Transverse colon (tissue), 4 donors: ENCODE data around the gene PCDHGA9. TPM values are rescaled to one million over a fixed set of nuclear protein-coding genes. Genes with fewer than 3 reads are reported as not detected.

Experiments used
- DNase-seq: peaks from one replicate; pipeline ENCODE4 v3.0.0-alpha.2; 2019
- H3K27ac ChIP-seq, 4 donors: fragments of 200-600 bp; sonication (generic); 2 replicates each; pipeline ENCODE4 v1.5.1; 2016 to 2018; ENCODE audit warnings: inconsistent platforms in 4 of 4
- H3K27me3 ChIP-seq: fragments of 200-600 bp; sonication (generic); 2 replicates; pipeline ENCODE4 v1.5.1; 2017; ENCODE audit warnings: inconsistent platforms
- H3K36me3 ChIP-seq, 4 donors: fragments of 200-600 bp; sonication (generic); 2 replicates each; pipeline ENCODE4 v1.5.1; 2017 to 2019; ENCODE audit warnings: inconsistent platforms in 4 of 4
- H3K4me1 ChIP-seq, 4 donors: fragments of 200-600 bp; sonication (generic); 2 replicates each; pipeline ENCODE4 v1.5.1; 2017 to 2020; ENCODE audit warnings: inconsistent platforms in 4 of 4
- H3K4me3 ChIP-seq, 4 donors: fragments of 200-600 bp; sonication (generic); 1 replicate in 1 of 4; 2 replicates in 3 of 4; pipeline versions ENCODE4 v1.5.1 to v1.6.1; 2017 to 2019; ENCODE audit warnings: inconsistent platforms in 4 of 4
- H3K9me3 ChIP-seq, 2 donors: fragments of 200-600 bp; sonication (generic); 2 replicates each; pipeline ENCODE4 v1.5.1; 2017 to 2019; ENCODE audit warnings: inconsistent platforms in 2 of 2
- EP300 ChIP-seq: sonication (generic); formaldehyde crosslinking; IDR thresholded peaks from one replicate; pipeline ENCODE4 v1.6.1; 2017; ENCODE audit warnings: antibody characterized with exemption, low read depth
- POLR2A ChIP-seq: fragments of 450-650 bp; IDR thresholded peaks from one replicate; pipeline ENCODE4 v1.6.1; 2016; ENCODE audit warnings: antibody characterized with exemption, mild to moderate bottlenecking, moderate library complexity
- POLR2AphosphoS5 ChIP-seq, 3 donors: sonication (generic); formaldehyde crosslinking; IDR thresholded peaks; one replicate each; pipeline ENCODE4 v1.6.1; 2016; ENCODE audit warnings: antibody characterized with exemption in 3 of 3
- WGBS, 2 donors: methylation state at CpG; one replicate each; pipeline ENCODE4 v1.1.5; 2018; ENCODE audit warnings: low coverage in 1 of 2; 5-methylcytosine and 5-hydroxymethylcytosine counted together
- in situ Hi-C, 4 donors: fragments of 200-750 bp; cut with MboI; loops; one replicate each; pipeline versions ENCODE4 v1.15.0 to v1.15.1; 2017; ENCODE audit warnings: low sequenced_read_pairs in 3 of 4, low pct_ligation_motif_present in 1 of 4, low pct_unique_long_range_greater_than_20kb in 1 of 4
- intact Hi-C: fragments of 100-400 bp; cut with DNase I; formaldehyde crosslinking; loops from one replicate; pipeline ENCODE4 v1.15.1; 2023; ENCODE audit warnings: low total_unique reads
- total RNA-seq, 4 donors: library from RNA; depleted of rRNA; stranded (reverse); fragments of >200 nt; gene quantifications; one replicate each; pipeline ENCODE4 v1.1.0, GENCODE V29; 2016
- TF ChIP-seq, protein P1 (sequence below), 5 experiments: fragments of 200-600 bp in 3 of 5; fragments of 450-650 bp in 2 of 5; sonication (generic) in 3 of 5; IDR thresholded peaks; 1 replicate in 2 of 5; 2 replicates in 3 of 5; pipeline ENCODE4 v1.5.1; 2016 to 2017; ENCODE audit warnings: antibody characterized with exemption in 5 of 5, inconsistent platforms in 3 of 5, mild to moderate bottlenecking in 2 of 5, moderate library complexity in 1 of 5

Gene PCDHGA9
- total RNA-seq, 4 donors from 2014 or later, result 1.2 to 4.6 (median 3.4) TPM

DNA sequence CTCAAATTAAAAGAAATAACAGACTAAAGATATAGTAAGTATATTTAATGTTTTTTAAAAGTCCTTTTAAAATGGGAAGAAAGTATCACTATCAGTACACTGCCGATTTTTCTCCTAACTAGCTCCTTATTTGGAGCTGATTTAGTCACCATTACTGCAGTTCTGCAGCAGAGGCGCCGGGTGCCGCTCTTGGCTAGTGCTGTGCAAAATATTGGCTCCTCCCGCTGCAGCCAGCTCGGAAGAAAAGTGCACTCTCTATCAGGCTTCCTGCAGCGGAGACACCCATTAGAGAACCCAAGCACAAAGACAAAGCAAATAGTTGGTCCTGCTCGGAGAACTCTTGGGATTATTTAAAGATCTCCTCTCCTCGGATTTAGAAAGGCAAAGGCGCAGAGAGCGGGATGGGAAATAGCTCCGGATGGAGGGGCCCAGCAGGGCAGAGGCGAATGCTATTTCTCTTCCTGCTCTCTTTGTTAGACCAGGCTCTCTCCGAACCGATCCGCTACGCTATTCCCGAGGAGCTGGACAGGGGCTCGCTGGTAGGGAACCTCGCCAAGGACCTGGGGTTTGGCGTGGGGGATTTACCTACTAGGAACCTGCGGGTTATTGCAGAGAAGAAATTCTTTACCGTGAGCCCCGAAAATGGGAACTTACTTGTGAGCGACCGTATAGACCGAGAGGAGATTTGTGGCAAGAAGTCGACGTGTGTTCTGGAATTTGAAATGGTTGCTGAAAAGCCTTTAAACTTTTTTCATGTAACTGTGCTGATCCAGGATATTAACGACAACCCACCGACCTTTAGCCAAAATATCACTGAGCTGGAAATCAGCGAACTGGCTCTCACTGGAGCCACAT is 32.4 kb upstream of the PCDHGA9 start, which contains the start of gene PCDHGB3:
Gene PCDHGB3 (plus strand): TSS at position 249 of the 855 bp plus-strand sequence. CDS start 153 bp downstream, at position 402.
- H3K9me3 ChIP-seq, result peaks cover 26 to 95% of the 10 kb centered on the region in 2 donors
- H3K36me3 ChIP-seq, result peaks cover 0 to 3% (median 0%) of the 10 kb centered on the region in 4 donors
- WGBS, 2 donors, result 47 to 52% methylated on average over 12 to 32 of the region's 32 CpGs
- peak; percentile 21 for DNase-seq
- intact Hi-C loops, result no loop called here
- TF ChIP-seq EP300 (no peak), POLR2AphosphoS5 (IDR thresholded peaks at IDR 0.05) (no peak), POLR2A (no peak)
- TF ChIP-seq, protein P1, sequence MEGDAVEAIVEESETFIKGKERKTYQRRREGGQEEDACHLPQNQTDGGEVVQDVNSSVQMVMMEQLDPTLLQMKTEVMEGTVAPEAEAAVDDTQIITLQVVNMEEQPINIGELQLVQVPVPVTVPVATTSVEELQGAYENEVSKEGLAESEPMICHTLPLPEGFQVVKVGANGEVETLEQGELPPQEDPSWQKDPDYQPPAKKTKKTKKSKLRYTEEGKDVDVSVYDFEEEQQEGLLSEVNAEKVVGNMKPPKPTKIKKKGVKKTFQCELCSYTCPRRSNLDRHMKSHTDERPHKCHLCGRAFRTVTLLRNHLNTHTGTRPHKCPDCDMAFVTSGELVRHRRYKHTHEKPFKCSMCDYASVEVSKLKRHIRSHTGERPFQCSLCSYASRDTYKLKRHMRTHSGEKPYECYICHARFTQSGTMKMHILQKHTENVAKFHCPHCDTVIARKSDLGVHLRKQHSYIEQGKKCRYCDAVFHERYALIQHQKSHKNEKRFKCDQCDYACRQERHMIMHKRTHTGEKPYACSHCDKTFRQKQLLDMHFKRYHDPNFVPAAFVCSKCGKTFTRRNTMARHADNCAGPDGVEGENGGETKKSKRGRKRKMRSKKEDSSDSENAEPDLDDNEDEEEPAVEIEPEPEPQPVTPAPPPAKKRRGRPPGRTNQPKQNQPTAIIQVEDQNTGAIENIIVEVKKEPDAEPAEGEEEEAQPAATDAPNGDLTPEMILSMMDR (IDR thresholded peaks at IDR 0.05), result peak in 1 of 5 experiments; percentile 14
- peaks cover 15% of the 10 kb centered on the region for H3K27me3 ChIP-seq
- H3K4me1 ChIP-seq, result no peaks in the 10 kb centered on the region
- no peak within 1 kb of the TSS for H3K27ac ChIP-seq
- peak within 1 kb of the TSS in 1 of 4 donors; percentile 30 for H3K4me3 ChIP-seq
- in situ Hi-C loops, result loop anchor here in 1 of 4 donors (25.0 kb wide), 1 partner anchor 192 kb away; no protein-coding TSS in a partner anchor

DNA sequence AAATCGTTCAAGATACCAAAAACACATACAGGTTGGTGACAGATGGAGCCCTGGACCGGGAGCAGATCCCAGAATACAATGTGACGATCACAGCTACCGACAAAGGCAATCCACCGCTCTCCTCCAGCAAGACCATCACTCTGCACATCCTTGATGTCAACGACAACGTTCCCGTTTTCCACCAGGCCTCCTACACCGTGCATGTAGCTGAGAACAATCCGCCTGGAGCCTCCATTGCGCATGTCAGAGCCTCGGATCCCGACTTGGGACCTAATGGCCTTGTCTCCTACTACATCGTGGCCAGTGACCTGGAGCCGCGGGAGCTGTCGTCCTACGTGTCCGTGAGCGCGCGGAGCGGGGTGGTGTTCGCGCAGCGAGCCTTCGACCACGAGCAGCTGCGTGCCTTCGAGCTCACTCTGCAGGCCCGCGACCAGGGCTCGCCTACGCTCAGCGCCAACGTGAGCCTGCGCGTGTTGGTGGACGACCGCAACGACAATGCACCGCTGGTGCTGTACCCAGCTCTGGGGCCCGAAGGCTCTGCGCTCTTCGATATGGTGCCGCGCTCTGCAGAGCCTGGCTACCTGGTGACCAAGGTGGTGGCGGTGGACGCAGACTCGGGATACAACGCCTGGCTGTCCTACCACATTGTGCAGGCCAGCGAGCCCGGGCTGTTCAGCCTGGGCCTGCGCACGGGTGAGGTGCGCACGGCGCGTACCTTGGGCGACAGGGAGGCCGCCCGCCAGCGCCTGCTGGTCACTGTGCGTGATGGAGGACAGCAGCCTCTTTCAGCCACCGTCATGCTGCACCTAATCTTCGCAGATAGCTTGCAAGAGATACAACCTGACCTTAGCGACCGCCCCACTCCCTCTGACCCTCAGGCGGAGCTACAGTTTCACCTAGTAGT is 30.8 kb upstream of the PCDHGA9 start:
- intact Hi-C loops, result no loop called here
- no peak overlapping the region for H3K4me3 ChIP-seq
- H3K27ac ChIP-seq, result no peak overlapping the region
- H3K4me1 ChIP-seq, result no peaks in the 10 kb centered on the region
- peaks cover 19 to 90% of the 10 kb centered on the region in 2 donors for H3K9me3 ChIP-seq
- H3K27me3 ChIP-seq, result peaks cover 5% of the 10 kb centered on the region
- in situ Hi-C loops, result loop anchor here in 1 of 4 donors (25.0 kb wide), 1 partner anchor 190 kb away; no protein-coding TSS in a partner anchor
- TF ChIP-seq POLR2A (no peak), EP300 (no peak), POLR2AphosphoS5 (IDR thresholded peaks at IDR 0.05) (no peak)
- TF ChIP-seq, protein P1 (IDR thresholded peaks at IDR 0.05), result no peak
- WGBS, 2 donors, result 57 to 76% methylated on average over 2 to 69 of the region's 69 CpGs
- peaks cover 0 to 3% (median 0%) of the 10 kb centered on the region in 4 donors for H3K36me3 ChIP-seq
- no peak for DNase-seq

DNA sequence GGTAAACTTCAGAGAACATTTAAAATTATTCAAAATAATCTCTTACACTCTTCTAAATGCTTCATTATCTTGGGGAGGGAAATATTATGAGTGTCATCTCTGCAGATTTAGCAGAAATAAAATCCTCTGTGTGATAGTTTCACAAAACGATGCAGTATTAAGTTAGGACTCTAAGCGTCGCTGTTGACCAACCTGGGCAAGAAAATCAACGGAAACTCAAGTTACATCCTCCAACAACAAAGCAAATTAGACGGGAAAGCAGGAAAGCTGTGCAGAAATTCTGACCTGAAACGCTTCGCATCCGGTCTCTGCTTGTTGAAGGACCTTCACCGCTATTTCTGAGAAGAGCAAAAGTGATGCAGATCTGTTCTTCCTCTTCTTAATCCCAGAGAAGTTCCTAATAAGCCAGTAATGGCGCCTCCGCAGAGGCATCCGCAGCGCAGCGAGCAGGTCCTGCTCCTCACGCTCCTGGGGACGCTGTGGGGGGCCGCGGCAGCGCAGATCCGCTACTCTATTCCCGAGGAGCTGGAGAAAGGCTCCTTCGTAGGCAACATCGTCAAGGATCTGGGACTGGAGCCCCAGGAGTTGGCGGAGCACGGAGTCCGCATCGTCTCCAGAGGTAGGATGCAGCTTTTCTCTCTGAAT is 28.8 kb upstream of the PCDHGA9 start, which contains the start of gene PCDHGA6:
Gene PCDHGA6 (plus strand): TSS at position 219 of the 645 bp plus-strand sequence. CDS start 193 bp downstream, at position 412.
- Histone ChIP-seq H3K27me3 (peaks cover 5% of the 10 kb centered on the region), H3K27ac (no peak within 1 kb of the TSS), H3K9me3 (peaks cover 19 to 95% of the 10 kb centered on the region in 2 donors), H3K4me1 (no peaks in the 10 kb centered on the region), H3K4me3 (peak within 1 kb of the TSS in 1 of 4 donors; percentile 2), H3K36me3 (peaks cover 0 to 3% (median 0%) of the 10 kb centered on the region in 4 donors)
- 43 to 53% methylated on average over 9 to 27 of the region's 27 CpGs for WGBS, 2 donors
- no peak for DNase-seq
- TF ChIP-seq POLR2AphosphoS5 (IDR thresholded peaks at IDR 0.05) (no peak), POLR2A (no peak), EP300 (no peak)
- TF ChIP-seq, protein P1 (IDR thresholded peaks at IDR 0.05), result no peak
- intact Hi-C loops (no loop called here), in situ Hi-C loops (loop anchor here in 1 of 4 donors (25.0 kb wide), 1 partner anchor 189 kb away; no protein-coding TSS in a partner anchor)
